H9 (cell line): ENCODE data around the gene DNAJC11. TPM values are rescaled to one million over a fixed set of nuclear protein-coding genes. Genes with fewer than 3 reads are reported as not detected.

Experiments used
- DNase-seq: peaks from one replicate; pipeline ENCODE4 v3.0.0-alpha.2; 2017
- H2AFZ ChIP-seq: one replicate; pipeline ENCODE4 v1.6.1; 2013; ENCODE audit warnings: mild to moderate bottlenecking, low read length, control low read depth, moderate library complexity
- H2AK5ac ChIP-seq: 2 replicates; pipeline ENCODE4 v1.6.1; 2013; ENCODE audit warnings: low read length, control low read depth, mixed read lengths; ENCODE audit not compliant: insufficient read length
- H2BK120ac ChIP-seq: one replicate; pipeline ENCODE4 v1.6.1; 2013; ENCODE audit warnings: low read depth, mild to moderate bottlenecking, low read length, control low read depth, inconsistent platforms; ENCODE audit not compliant: poor library complexity, severe bottlenecking
- H2BK12ac ChIP-seq: 2 replicates; pipeline ENCODE4 v1.6.1; 2013; ENCODE audit warnings: low read length, control low read depth, mixed read lengths, low read depth; ENCODE audit not compliant: insufficient read length
- H2BK15ac ChIP-seq: 2 replicates; pipeline ENCODE4 v1.6.1; 2013; ENCODE audit warnings: low read depth, low read length, control low read depth
- H2BK20ac ChIP-seq: one replicate; pipeline ENCODE4 v1.6.1; 2013; ENCODE audit warnings: low read depth, mild to moderate bottlenecking, low read length, control low read depth, inconsistent platforms; ENCODE audit not compliant: poor library complexity, severe bottlenecking
- H2BK5ac ChIP-seq: 2 replicates; pipeline ENCODE4 v1.6.1; 2013; ENCODE audit warnings: low read length, control low read depth, mixed read lengths; ENCODE audit not compliant: insufficient read length
- H3K14ac ChIP-seq: 2 replicates; pipeline ENCODE4 v1.6.1; 2013; ENCODE audit warnings: low read length, control low read depth; ENCODE audit not compliant: insufficient read depth
- H3K18ac ChIP-seq: 2 replicates; pipeline ENCODE4 v1.6.1; 2013; ENCODE audit warnings: low read depth, mild to moderate bottlenecking, mixed read lengths, low read length, control low read depth; ENCODE audit not compliant: insufficient read length
- H3K23ac ChIP-seq: 2 replicates; pipeline ENCODE4 v1.6.1; 2013; ENCODE audit warnings: low read length, control low read depth, mixed read lengths, low read depth; ENCODE audit not compliant: insufficient read length
- H3K23me2 ChIP-seq: 2 replicates; pipeline ENCODE4 v1.6.1; 2013; ENCODE audit warnings: low read depth, mild to moderate bottlenecking, mixed read lengths, low read length, control low read depth; ENCODE audit not compliant: insufficient read length, poor library complexity, severe bottlenecking
- H3K27ac ChIP-seq: 2 replicates; pipeline ENCODE4 v1.5.1; 2013; ENCODE audit warnings: low read length, control low read depth, mixed read lengths, low read depth; ENCODE audit not compliant: insufficient read length
- H3K27me3 ChIP-seq: 2 replicates; pipeline ENCODE4 v1.6.1; 2013; ENCODE audit warnings: low read length, control low read depth, inconsistent platforms; ENCODE audit not compliant: insufficient read depth
- H3K4ac ChIP-seq: 2 replicates; pipeline ENCODE4 v1.6.1; 2013; ENCODE audit warnings: low read depth, mild to moderate bottlenecking, control low read depth, inconsistent platforms, low read length, moderate library complexity
- H3K4me1 ChIP-seq: 2 replicates; pipeline ENCODE4 v1.6.1; 2013; ENCODE audit warnings: low read length, control low read depth, inconsistent platforms; ENCODE audit not compliant: insufficient read depth
- H3K4me2 ChIP-seq: 2 replicates; pipeline ENCODE4 v1.6.1; 2013; ENCODE audit warnings: low read length, control low read depth, mixed read lengths; ENCODE audit not compliant: insufficient read length, insufficient read depth
- H3K56ac ChIP-seq: 2 replicates; pipeline ENCODE4 v1.6.1; 2013; ENCODE audit warnings: low read depth, mild to moderate bottlenecking, mixed read lengths, low read length, control low read depth; ENCODE audit not compliant: insufficient read length
- H3K79me1 ChIP-seq: 2 replicates; pipeline ENCODE4 v1.6.1; 2013; ENCODE audit warnings: low read depth, mild to moderate bottlenecking, moderate library complexity, low read length, control low read depth, inconsistent platforms; ENCODE audit not compliant: insufficient read depth, poor library complexity, severe bottlenecking
- H3K79me2 ChIP-seq: 2 replicates; pipeline ENCODE4 v1.6.1; 2013; ENCODE audit warnings: low read length, control low read depth, inconsistent platforms; ENCODE audit not compliant: insufficient read depth
- H3K9ac ChIP-seq: 2 replicates; pipeline ENCODE4 v1.6.1; 2013; ENCODE audit warnings: low read length, control low read depth, mixed read lengths; ENCODE audit not compliant: insufficient read length; ENCODE audit errors: extremely low read depth
- H3K9me3 ChIP-seq: one replicate; pipeline ENCODE4 v1.6.1; 2013; ENCODE audit warnings: low read depth, low read length, inconsistent platforms; ENCODE audit not compliant: control insufficient read depth
- H3T11ph ChIP-seq: one replicate; pipeline ENCODE4 v1.6.1; 2013; ENCODE audit warnings: mild to moderate bottlenecking, low read length, control low read depth, inconsistent platforms
- H4K20me1 ChIP-seq: one replicate; pipeline ENCODE4 v1.6.1; 2013; ENCODE audit not compliant: control insufficient read depth, insufficient read length, insufficient read depth
- H4K5ac ChIP-seq: 2 replicates; pipeline ENCODE4 v1.6.1; 2013; ENCODE audit warnings: low read depth, mild to moderate bottlenecking, mixed read lengths, low read length, control low read depth; ENCODE audit not compliant: insufficient read length
- H4K8ac ChIP-seq: replicated peaks from 2 replicates; pipeline ENCODE4 v1.6.1; 2013; ENCODE audit warnings: low read length, control low read depth, mixed read lengths, low read depth; ENCODE audit not compliant: insufficient read length
- H4K91ac ChIP-seq: 2 replicates; pipeline ENCODE4 v1.6.1; 2013; ENCODE audit warnings: low read depth, mild to moderate bottlenecking, moderate library complexity, mixed read lengths, low read length, control low read depth; ENCODE audit not compliant: insufficient read length
- H3K27ac Mint-ChIP-seq, 3 experiments: 2 replicates in 2 of 3; 3 replicates in 1 of 3; pipeline ENCODE4 v1.8.0; 2020 to 2021; ENCODE audit warnings: mixed read lengths in 3 of 3, mild to moderate bottlenecking in 1 of 3, moderate library complexity in 1 of 3
- H3K27me3 Mint-ChIP-seq: 2 replicates; pipeline ENCODE4 v1.8.0; 2021; ENCODE audit warnings: low read depth, mild to moderate bottlenecking, moderate library complexity, mixed read lengths
- H3K36me3 Mint-ChIP-seq, 3 experiments: 2 replicates in 2 of 3; 3 replicates in 1 of 3; pipeline ENCODE4 v1.8.0; 2020 to 2021; ENCODE audit warnings: low read depth in 3 of 3, mixed read lengths in 3 of 3; ENCODE audit not compliant: insufficient read depth in 1 of 3
- H3K4me1 Mint-ChIP-seq, 2 experiments: 2 replicates each; pipeline ENCODE4 v1.8.0; 2020; ENCODE audit warnings: mixed read lengths in 2 of 2
- H3K4me3 Mint-ChIP-seq, 2 experiments: 2 replicates in 1 of 2; 3 replicates in 1 of 2; pipeline ENCODE4 v1.8.0; 2020 to 2021; ENCODE audit warnings: mild to moderate bottlenecking in 2 of 2, mixed read lengths in 2 of 2, moderate library complexity in 1 of 2
- H3K9me3 Mint-ChIP-seq, 2 experiments: 2 replicates in 1 of 2; 3 replicates in 1 of 2; pipeline ENCODE4 v1.8.0; 2020; ENCODE audit warnings: mild to moderate bottlenecking in 2 of 2, mixed read lengths in 2 of 2, moderate library complexity in 1 of 2
- CTCF ChIP-seq: fragments of 200-600 bp; sonication (generic); conservative IDR thresholded peaks from 3 replicates; pipeline ENCODE4 v1.8.0; 2021; ENCODE audit warnings: antibody characterized with exemption, mild to moderate bottlenecking
- WGBS: extraction: QIAGEN DNeasy Blood & Tissue Kit; methylation state at CpG from one replicate; pipeline ENCODE4 v1.1.7; 2013; ENCODE audit warnings: missing lambda C conversion rate, low lambda C conversion rate, mixed read lengths; ENCODE audit not compliant: insufficient read length; ENCODE audit errors: extremely low coverage; 5-methylcytosine and 5-hydroxymethylcytosine counted together
- total RNA-seq: library from RNA; stranded (reverse); gene quantifications from 2 replicates; pipeline ENCODE4 v1.2.1, GENCODE V29; 2021

DNAJC11 gene
- total RNA-seq, 1 experiment from 2014 or later: 88.5 TPM

GRCh38 chr1:6613361-6614018 lies 88.1 kb downstream of the DNAJC11 start, which contains the start of gene PHF13:
Gene PHF13, plus strand, starts transcription at chr1:6613731. Its CDS starts 336 bp downstream, at chr1:6614067.
- no peaks in the 10 kb centered on the region for H4K20me1 ChIP-seq
- WGBS: no CpG with 5 or more reads among the region's 84 CpGs
- no peak within 1 kb of the TSS for H3K23ac ChIP-seq
- peak within 1 kb of the TSS; percentile 74 for H3K9ac ChIP-seq
- Mint-ChIP-seq H3K27ac (peak within 1 kb of the TSS in 2 of 3 experiments; percentile 32 to 89; a peak in 3 of 7 replicates), H3K4me3 (peak within 1 kb of the TSS; percentile 81 to 89), H3K27me3 (peaks cover 14% of the 10 kb centered on the region), H3K4me1 (peaks cover 13 to 15% of the 10 kb centered on the region in 2 experiments), H3K36me3 (peaks cover 4 to 25% (median 15%) of the 10 kb centered on the region in 3 experiments; a peak in 6 of 7 replicates), H3K9me3 (no peaks in the 10 kb centered on the region)
- H2BK20ac ChIP-seq: no peak within 1 kb of the TSS
- H2AK5ac ChIP-seq: no peak within 1 kb of the TSS
- H2BK120ac ChIP-seq: no peak within 1 kb of the TSS
- no peaks in the 10 kb centered on the region for H3K9me3 ChIP-seq
- no peak within 1 kb of the TSS for H4K91ac ChIP-seq
- no peak for TF ChIP-seq CTCF
- H4K8ac ChIP-seq: no peak within 1 kb of the TSS
- no peak within 1 kb of the TSS; the same call in 1 of the 2 replicates for H3K4ac ChIP-seq
- H3K18ac ChIP-seq: peak within 1 kb of the TSS; percentile 63
- no peak within 1 kb of the TSS for H3T11ph ChIP-seq
- peak within 1 kb of the TSS; percentile 86; the same call in 1 of the 2 replicates for H3K14ac ChIP-seq
- peaks cover 15% of the 10 kb centered on the region; the same call in 1 of the 2 replicates for H3K79me2 ChIP-seq
- no peak within 1 kb of the TSS for H4K5ac ChIP-seq
- H3K79me1 ChIP-seq: peaks cover 6% of the 10 kb centered on the region
- no peak within 1 kb of the TSS for H2BK12ac ChIP-seq
- H3K27ac ChIP-seq: no peak within 1 kb of the TSS
- no peak within 1 kb of the TSS for H2BK5ac ChIP-seq
- H3K23me2 ChIP-seq: peaks cover 17% of the 10 kb centered on the region
- H2BK15ac ChIP-seq: no peak within 1 kb of the TSS
- H3K27me3 ChIP-seq: no peaks in the 10 kb centered on the region
- peak within 1 kb of the TSS; percentile 2 for H2AFZ ChIP-seq
- H3K4me1 ChIP-seq: no peaks in the 10 kb centered on the region
- peak within 1 kb of the TSS; percentile 76 for H3K4me2 ChIP-seq
- H3K56ac ChIP-seq: no peak within 1 kb of the TSS
- peak; percentile 99 for DNase-seq
